ENCODE measurements around the gene C11orf24. TPM values are rescaled to one million over a fixed set of nuclear protein-coding genes. Genes with fewer than 3 reads are reported as not detected.
A peak's percentile ranks its signal among the peaks of the same experiment; 100 is the strongest.

The C11orf24 gene
- total RNA-seq, 1 experiment from 2014 or later = 53.7 TPM

DNA sequence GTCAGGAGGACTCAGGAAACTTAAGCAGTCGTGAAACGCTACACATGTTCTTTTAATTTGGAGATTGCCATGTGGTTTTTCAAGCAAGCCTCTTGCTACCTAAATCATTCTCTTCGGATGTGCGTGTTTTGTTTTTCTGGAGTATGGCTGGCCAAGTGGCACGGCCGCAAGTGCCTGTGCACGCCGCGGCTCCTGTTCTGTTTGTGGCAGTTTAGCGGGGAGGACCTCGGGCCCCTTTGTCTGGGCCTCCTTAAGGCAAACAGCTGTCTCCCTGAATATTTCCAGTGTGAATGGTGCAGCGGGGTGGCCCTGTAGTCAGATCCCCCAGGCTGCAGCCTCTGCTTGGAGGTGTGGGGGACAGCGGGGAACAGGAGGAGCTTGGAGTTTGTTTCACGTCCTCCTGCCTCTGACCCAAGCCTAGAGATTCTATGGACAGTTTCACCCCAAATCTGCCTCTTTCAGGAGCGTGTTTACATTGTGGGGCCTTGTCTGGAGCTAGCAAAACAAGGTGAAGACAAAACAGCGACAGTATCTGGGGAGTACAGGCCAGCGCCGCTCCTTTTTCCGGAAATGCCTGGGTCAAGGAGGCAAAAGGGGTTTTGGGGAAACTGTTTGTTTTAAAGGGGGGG, 41.9 kb upstream of the C11orf24 start:
- no peaks in the 10 kb centered on the region for H3K36me3 Mint-ChIP-seq
- peaks cover 55% of the 10 kb centered on the region for H3K4me1 Mint-ChIP-seq
- H3K9me3 Mint-ChIP-seq = no peaks in the 10 kb centered on the region
- H3K4me3 Mint-ChIP-seq = peak overlapping the region; percentile 88
- ChIA-PET CTCF (interaction anchor here (0.9 to 1.9 kb wide), 6 partner anchors 12 to 53 kb away, joined by 3 to 11 read pairs (median 3); no protein-coding TSS in a partner anchor), POLR2A (interaction anchor here (1.0 kb wide), 1 partner anchor 14 kb away, joined by 4 read pairs; no protein-coding TSS in a partner anchor)
- ATAC-seq = peak; percentile 11; the same call in 1 of the 2 replicates
- peak overlapping the region; percentile 97 for H3K27ac Mint-ChIP-seq
- peak; percentile 37; the same call in 1 of the 2 replicates for TF ChIP-seq FOXK1 (CRISPR knock-in tag; IDR thresholded peaks at IDR 0.05)
- TF ChIP-seq, protein P1, sequence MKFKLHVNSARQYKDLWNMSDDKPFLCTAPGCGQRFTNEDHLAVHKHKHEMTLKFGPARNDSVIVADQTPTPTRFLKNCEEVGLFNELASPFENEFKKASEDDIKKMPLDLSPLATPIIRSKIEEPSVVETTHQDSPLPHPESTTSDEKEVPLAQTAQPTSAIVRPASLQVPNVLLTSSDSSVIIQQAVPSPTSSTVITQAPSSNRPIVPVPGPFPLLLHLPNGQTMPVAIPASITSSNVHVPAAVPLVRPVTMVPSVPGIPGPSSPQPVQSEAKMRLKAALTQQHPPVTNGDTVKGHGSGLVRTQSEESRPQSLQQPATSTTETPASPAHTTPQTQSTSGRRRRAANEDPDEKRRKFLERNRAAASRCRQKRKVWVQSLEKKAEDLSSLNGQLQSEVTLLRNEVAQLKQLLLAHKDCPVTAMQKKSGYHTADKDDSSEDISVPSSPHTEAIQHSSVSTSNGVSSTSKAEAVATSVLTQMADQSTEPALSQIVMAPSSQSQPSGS (CRISPR knock-in tag; IDR thresholded peaks at IDR 0.05; ENCODE audit: borderline replicate concordance, low read depth) = no peak
- no peak for TF ChIP-seq ZNF121 (CRISPR knock-in tag; IDR thresholded peaks at IDR 0.05)
- TF ChIP-seq TEAD1 (CRISPR knock-in tag; IDR thresholded peaks at IDR 0.05) = no peak
- TF ChIP-seq, protein P2, sequence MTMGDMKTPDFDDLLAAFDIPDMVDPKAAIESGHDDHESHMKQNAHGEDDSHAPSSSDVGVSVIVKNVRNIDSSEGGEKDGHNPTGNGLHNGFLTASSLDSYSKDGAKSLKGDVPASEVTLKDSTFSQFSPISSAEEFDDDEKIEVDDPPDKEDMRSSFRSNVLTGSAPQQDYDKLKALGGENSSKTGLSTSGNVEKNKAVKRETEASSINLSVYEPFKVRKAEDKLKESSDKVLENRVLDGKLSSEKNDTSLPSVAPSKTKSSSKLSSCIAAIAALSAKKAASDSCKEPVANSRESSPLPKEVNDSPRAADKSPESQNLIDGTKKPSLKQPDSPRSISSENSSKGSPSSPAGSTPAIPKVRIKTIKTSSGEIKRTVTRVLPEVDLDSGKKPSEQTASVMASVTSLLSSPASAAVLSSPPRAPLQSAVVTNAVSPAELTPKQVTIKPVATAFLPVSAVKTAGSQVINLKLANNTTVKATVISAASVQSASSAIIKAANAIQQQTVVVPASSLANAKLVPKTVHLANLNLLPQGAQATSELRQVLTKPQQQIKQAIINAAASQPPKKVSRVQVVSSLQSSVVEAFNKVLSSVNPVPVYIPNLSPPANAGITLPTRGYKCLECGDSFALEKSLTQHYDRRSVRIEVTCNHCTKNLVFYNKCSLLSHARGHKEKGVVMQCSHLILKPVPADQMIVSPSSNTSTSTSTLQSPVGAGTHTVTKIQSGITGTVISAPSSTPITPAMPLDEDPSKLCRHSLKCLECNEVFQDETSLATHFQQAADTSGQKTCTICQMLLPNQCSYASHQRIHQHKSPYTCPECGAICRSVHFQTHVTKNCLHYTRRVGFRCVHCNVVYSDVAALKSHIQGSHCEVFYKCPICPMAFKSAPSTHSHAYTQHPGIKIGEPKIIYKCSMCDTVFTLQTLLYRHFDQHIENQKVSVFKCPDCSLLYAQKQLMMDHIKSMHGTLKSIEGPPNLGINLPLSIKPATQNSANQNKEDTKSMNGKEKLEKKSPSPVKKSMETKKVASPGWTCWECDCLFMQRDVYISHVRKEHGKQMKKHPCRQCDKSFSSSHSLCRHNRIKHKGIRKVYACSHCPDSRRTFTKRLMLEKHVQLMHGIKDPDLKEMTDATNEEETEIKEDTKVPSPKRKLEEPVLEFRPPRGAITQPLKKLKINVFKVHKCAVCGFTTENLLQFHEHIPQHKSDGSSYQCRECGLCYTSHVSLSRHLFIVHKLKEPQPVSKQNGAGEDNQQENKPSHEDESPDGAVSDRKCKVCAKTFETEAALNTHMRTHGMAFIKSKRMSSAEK (CRISPR knock-in tag; IDR thresholded peaks at IDR 0.05; ENCODE audit: borderline replicate concordance) = no peak
- TF ChIP-seq, protein P3, sequence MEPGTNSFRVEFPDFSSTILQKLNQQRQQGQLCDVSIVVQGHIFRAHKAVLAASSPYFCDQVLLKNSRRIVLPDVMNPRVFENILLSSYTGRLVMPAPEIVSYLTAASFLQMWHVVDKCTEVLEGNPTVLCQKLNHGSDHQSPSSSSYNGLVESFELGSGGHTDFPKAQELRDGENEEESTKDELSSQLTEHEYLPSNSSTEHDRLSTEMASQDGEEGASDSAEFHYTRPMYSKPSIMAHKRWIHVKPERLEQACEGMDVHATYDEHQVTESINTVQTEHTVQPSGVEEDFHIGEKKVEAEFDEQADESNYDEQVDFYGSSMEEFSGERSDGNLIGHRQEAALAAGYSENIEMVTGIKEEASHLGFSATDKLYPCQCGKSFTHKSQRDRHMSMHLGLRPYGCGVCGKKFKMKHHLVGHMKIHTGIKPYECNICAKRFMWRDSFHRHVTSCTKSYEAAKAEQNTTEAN (CRISPR knock-in tag; IDR thresholded peaks at IDR 0.05) = no peak
- DNase-seq (ENCODE audit: low spot score) = no peak
- H3K27me3 Mint-ChIP-seq (ENCODE audit: low read depth) = peaks cover 5% of the 10 kb centered on the region; the same call in 1 of the 2 replicates

- ChIA-PET CTCF (interaction anchor here (0.9 to 1.9 kb wide), 3 partner anchors 15 to 41 kb away, joined by 3 to 11 read pairs (median 3); no protein-coding TSS in a partner anchor), POLR2A (no interaction called here)
- ATAC-seq (peak; percentile 7), DNase-seq (ENCODE audit: low spot score) (no peak)
- H3K27me3 Mint-ChIP-seq (ENCODE audit: low read depth) = peaks cover 5% of the 10 kb centered on the region; the same call in 1 of the 2 replicates
- no peaks in the 10 kb centered on the region for H3K36me3 Mint-ChIP-seq
- peak overlapping the region; percentile 88 for H3K4me3 Mint-ChIP-seq
- peaks cover 52% of the 10 kb centered on the region for H3K4me1 Mint-ChIP-seq
- peak overlapping the region; percentile 97 for H3K27ac Mint-ChIP-seq
- H3K9me3 Mint-ChIP-seq = no peaks in the 10 kb centered on the region
- TF ChIP-seq OVOL2 (CRISPR knock-in tag; IDR thresholded peaks at IDR 0.05; ENCODE audit: borderline replicate concordance) (no peak), NR3C1 (CRISPR knock-in tag; conservative IDR thresholded peaks at IDR 0.05; ENCODE audit: low read depth) (no peak), TEAD4 (CRISPR knock-in tag; IDR thresholded peaks at IDR 0.05) (no peak), HMGA2 (CRISPR knock-in tag; IDR thresholded peaks at IDR 0.05) (no peak), NFYB (CRISPR knock-in tag; conservative IDR thresholded peaks at IDR 0.05; ENCODE audit: low read depth) (no peak), NFE2L1 (CRISPR knock-in tag; IDR thresholded peaks at IDR 0.05) (no peak), NFATC4 (CRISPR knock-in tag; IDR thresholded peaks at IDR 0.05) (no peak), MYBL2 (CRISPR knock-in tag; IDR thresholded peaks at IDR 0.05) (0 out of 2 replicates have a peak, but pooled peaks have one; percentile 35)
Measured at GRCh38 chr11:68312780-68313573, 41.2 kb upstream of the C11orf24 start.

Data from WTC11 (cell line).